Esophagus squamous epithelium (tissue), 5 donors: ENCODE data around the gene DEPDC5. TPM values are rescaled to one million over a fixed set of nuclear protein-coding genes. Genes with fewer than 3 reads are reported as not detected.

Experiments used
- DNase-seq: peaks from one replicate; lab custom pipeline; 2025; lab: John Stamatoyannopoulos, UW
- H3K27ac ChIP-seq, 4 donors: fragments of 200-600 bp; sonication (generic); one replicate each; pipeline ENCODE4 v1.5.1; 2016 to 2019; ENCODE audit warnings: mild to moderate bottlenecking in 1 of 4
- H3K27me3 ChIP-seq, 4 donors: fragments of 200-600 bp; sonication (generic); 1 replicate in 3 of 4; 2 replicates in 1 of 4; pipeline versions ENCODE4 v1.5.1 to v1.6.0; 2017 to 2021; ENCODE audit warnings: antibody characterized with exemption in 1 of 4
- H3K36me3 ChIP-seq, 3 donors: fragments of 200-600 bp; sonication (generic); one replicate each; pipeline ENCODE4 v1.5.1; 2016 to 2019
- H3K4me1 ChIP-seq, 3 donors: fragments of 200-600 bp; sonication (generic); one replicate each; pipeline ENCODE4 v1.5.1; 2017 to 2019
- H3K4me3 ChIP-seq, 4 donors: fragments of 200-600 bp; sonication (generic); 1 replicate in 3 of 4; 2 replicates in 1 of 4; pipeline ENCODE4 v1.5.1; 2016 to 2019; ENCODE audit warnings: mild to moderate bottlenecking in 2 of 4, moderate library complexity in 1 of 4
- H3K9me3 ChIP-seq, 3 donors: fragments of 200-600 bp; sonication (generic); one replicate each; pipeline ENCODE4 v1.5.1; 2016 to 2019
- POLR2A ChIP-seq, 4 donors: fragments of 450-650 bp; IDR thresholded peaks; one replicate each; pipeline ENCODE4 v1.6.1; 2017; ENCODE audit warnings: antibody characterized with exemption in 4 of 4, mild to moderate bottlenecking in 4 of 4, moderate library complexity in 3 of 4
- WGBS, 2 donors: methylation state at CpG; one replicate each; pipeline ENCODE4 v1.1.5; 2018; 5-methylcytosine and 5-hydroxymethylcytosine counted together
- intact Hi-C: fragments of 100-400 bp; cut with DNase I; formaldehyde crosslinking; loops from one replicate; pipeline ENCODE4 v1.15.0; 2022
- total RNA-seq, 4 donors: library from RNA; depleted of rRNA; stranded (reverse); fragments of >200 nt; gene quantifications; one replicate each; pipeline ENCODE4 v1.1.0, GENCODE V29; 2016
- TF ChIP-seq, protein P1 (sequence below), 6 experiments: fragments of 450-650 bp in 4 of 6; fragments of 200-600 bp in 2 of 6; sonication (generic) in 2 of 6; IDR thresholded peaks; one replicate each; pipeline ENCODE4 v1.5.1; 2016 to 2019; ENCODE audit warnings: antibody characterized with exemption in 6 of 6, mild to moderate bottlenecking in 4 of 6, moderate library complexity in 4 of 6
- donor health status: DM: yes; HTN: yes; CAD: no.

The DEPDC5 gene
- total RNA-seq, 4 donors from 2014 or later, result 9.0 to 22.5 (median 15.0) TPM

DNA sequence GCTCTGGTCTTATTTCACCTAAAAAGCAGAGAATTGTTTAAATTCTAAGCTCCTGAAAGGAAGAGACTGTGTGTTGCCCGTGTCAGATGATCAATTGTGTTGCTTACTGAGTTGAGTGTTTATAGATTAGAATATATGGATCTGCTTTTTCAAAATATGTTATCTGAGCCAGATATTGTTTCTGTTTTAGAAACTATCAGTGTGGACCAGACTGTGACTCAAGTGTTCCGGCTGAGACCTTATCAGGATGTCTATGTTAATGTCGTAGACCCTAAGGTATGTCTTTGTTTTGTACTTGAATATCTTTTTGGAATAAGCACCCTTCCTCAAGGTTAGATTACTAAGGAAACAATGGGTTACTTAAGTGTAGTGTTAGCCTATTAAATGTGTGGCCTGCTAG is 11.0 kb downstream of the DEPDC5 start:
- no peaks in the 10 kb centered on the region for H3K27me3 ChIP-seq
- TF ChIP-seq, protein P1, sequence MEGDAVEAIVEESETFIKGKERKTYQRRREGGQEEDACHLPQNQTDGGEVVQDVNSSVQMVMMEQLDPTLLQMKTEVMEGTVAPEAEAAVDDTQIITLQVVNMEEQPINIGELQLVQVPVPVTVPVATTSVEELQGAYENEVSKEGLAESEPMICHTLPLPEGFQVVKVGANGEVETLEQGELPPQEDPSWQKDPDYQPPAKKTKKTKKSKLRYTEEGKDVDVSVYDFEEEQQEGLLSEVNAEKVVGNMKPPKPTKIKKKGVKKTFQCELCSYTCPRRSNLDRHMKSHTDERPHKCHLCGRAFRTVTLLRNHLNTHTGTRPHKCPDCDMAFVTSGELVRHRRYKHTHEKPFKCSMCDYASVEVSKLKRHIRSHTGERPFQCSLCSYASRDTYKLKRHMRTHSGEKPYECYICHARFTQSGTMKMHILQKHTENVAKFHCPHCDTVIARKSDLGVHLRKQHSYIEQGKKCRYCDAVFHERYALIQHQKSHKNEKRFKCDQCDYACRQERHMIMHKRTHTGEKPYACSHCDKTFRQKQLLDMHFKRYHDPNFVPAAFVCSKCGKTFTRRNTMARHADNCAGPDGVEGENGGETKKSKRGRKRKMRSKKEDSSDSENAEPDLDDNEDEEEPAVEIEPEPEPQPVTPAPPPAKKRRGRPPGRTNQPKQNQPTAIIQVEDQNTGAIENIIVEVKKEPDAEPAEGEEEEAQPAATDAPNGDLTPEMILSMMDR (IDR thresholded peaks at IDR 0.05), result no peak
- no peak for TF ChIP-seq POLR2A (IDR thresholded peaks at IDR 0.05)
- no peaks in the 10 kb centered on the region for H3K9me3 ChIP-seq
- intact Hi-C loops, result no loop called here
- no peak overlapping the region for H3K4me3 ChIP-seq
- no peak for DNase-seq
- peaks cover 0 to 5% (median 0%) of the 10 kb centered on the region in 3 donors for H3K4me1 ChIP-seq
- H3K27ac ChIP-seq, result no peak overlapping the region
- H3K36me3 ChIP-seq, result peaks cover 9 to 99% (median 16%) of the 10 kb centered on the region in 3 donors
- 92 to 98% methylated on average over 3 of the region's 3 CpGs for WGBS, 2 donors

- 89 to 91% methylated on average over 4 of the region's 4 CpGs for WGBS, 2 donors
- peak overlapping the region in 3 of 4 donors; percentile 39 to 68 (median 58) for H3K27ac ChIP-seq
Observed at GRCh38 chr22:31768422-31769059, 14.7 kb downstream of the DEPDC5 start.

GRCh38 chr22:31773416-31773815 is 19.6 kb downstream of the DEPDC5 start:
- no peak for DNase-seq
- peaks cover 0 to 38% (median 5%) of the 10 kb centered on the region in 3 donors for H3K4me1 ChIP-seq
- peak overlapping the region in 1 of 4 donors; percentile 1 for H3K27ac ChIP-seq
- no peak overlapping the region for H3K4me3 ChIP-seq
- H3K27me3 ChIP-seq, result no peaks in the 10 kb centered on the region
- no peaks in the 10 kb centered on the region for H3K9me3 ChIP-seq
- 77 to 79% methylated on average over 5 of the region's 5 CpGs for WGBS, 2 donors
- intact Hi-C loops, result no loop called here
- no peak for TF ChIP-seq POLR2A (IDR thresholded peaks at IDR 0.05)
- TF ChIP-seq, protein P1 (IDR thresholded peaks at IDR 0.05), result no peak
- H3K36me3 ChIP-seq, result peaks cover 0 to 98% (median 9%) of the 10 kb centered on the region in 3 donors

More at GRCh38 chr22:31768422-31769059, 14.7 kb downstream of the DEPDC5 start:
- H3K4me3 ChIP-seq, result no peak overlapping the region
- intact Hi-C loops, result no loop called here
- no peaks in the 10 kb centered on the region for H3K9me3 ChIP-seq
- peaks cover 0 to 10% (median 0%) of the 10 kb centered on the region in 3 donors for H3K4me1 ChIP-seq
- H3K27me3 ChIP-seq, result no peaks in the 10 kb centered on the region
- H3K36me3 ChIP-seq, result peaks cover 9 to 97% (median 16%) of the 10 kb centered on the region in 3 donors
- TF ChIP-seq, protein P1 (IDR thresholded peaks at IDR 0.05), result no peak
- no peak for TF ChIP-seq POLR2A (IDR thresholded peaks at IDR 0.05)
- no peak for DNase-seq

DNA sequence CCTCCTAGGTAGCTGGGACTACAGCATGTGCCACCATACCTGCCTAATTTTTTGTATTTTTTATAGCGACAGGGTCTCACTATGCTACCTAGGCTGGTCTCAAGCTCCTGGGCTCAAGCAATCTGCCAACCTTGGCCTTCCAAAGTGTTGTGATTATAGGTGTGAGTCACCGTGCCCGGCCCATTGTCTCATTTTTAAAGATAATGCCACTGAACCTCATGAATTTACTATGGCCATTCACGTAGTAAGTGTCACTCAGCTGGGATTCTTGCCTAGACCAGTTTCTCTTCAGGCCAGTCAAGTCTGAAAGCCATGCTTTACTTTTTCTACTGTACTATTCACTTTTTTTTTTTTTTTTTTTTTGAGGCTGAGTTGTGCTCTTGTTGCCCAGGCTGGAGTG is 22.4 kb downstream of the DEPDC5 start:
- intact Hi-C loops, result no loop called here
- no peak for DNase-seq
- no peaks in the 10 kb centered on the region for H3K9me3 ChIP-seq
- no peaks in the 10 kb centered on the region for H3K27me3 ChIP-seq
- no peak overlapping the region for H3K4me3 ChIP-seq
- 44 to 58% methylated on average over 4 of the region's 4 CpGs for WGBS, 2 donors
- peaks cover 0 to 98% (median 19%) of the 10 kb centered on the region in 3 donors for H3K36me3 ChIP-seq
- H3K27ac ChIP-seq, result peak overlapping the region in 2 of 4 donors; percentile 30 to 73
- peaks cover 0 to 33% (median 5%) of the 10 kb centered on the region in 3 donors for H3K4me1 ChIP-seq
- TF ChIP-seq, protein P1 (IDR thresholded peaks at IDR 0.05), result no peak
- TF ChIP-seq POLR2A (IDR thresholded peaks at IDR 0.05), result no peak

- no peak overlapping the region for H3K4me3 ChIP-seq
- no peak for DNase-seq
- TF ChIP-seq, protein P1 (IDR thresholded peaks at IDR 0.05), result no peak
- TF ChIP-seq POLR2A (IDR thresholded peaks at IDR 0.05), result no peak
Observed at GRCh38 chr22:31789803-31790202, 36.0 kb downstream of the DEPDC5 start.

More at GRCh38 chr22:31789803-31790202, 36.0 kb downstream of the DEPDC5 start:
- Histone ChIP-seq H3K36me3 (peaks cover 0 to 73% (median 14%) of the 10 kb centered on the region in 3 donors), H3K9me3 (no peaks in the 10 kb centered on the region), H3K27me3 (no peaks in the 10 kb centered on the region), H3K4me1 (no peaks in the 10 kb centered on the region), H3K27ac (no peak overlapping the region)
- WGBS, 2 donors, result 83 to 94% methylated on average over 3 of the region's 3 CpGs
- intact Hi-C loops, result no loop called here
